ENCODE data around the gene VPS26B. TPM values are rescaled to one million over a fixed set of nuclear protein-coding genes. Genes with fewer than 3 reads are reported as not detected.

Gene VPS26B
- total and polyA plus RNA-seq, 2 experiments from 2014 or later, result 10.1 to 29.1 TPM

- ATAC-seq (no peak), DNase-seq (ENCODE audit: low spot score) (no peak)
- 0 out of 2 replicates have a peak, but pooled peaks cover 3% of the 10 kb centered on the region for H4K20me1 ChIP-seq (replicated peaks; ENCODE audit: insufficient read depth)
These were observed 10.9 kb downstream of the VPS26B start for GRCh38 chr11:134235399-134235798.

More at GRCh38 chr11:134235399-134235798, 10.9 kb downstream of the VPS26B start:
- no peak overlapping the region for H2AFZ ChIP-seq
- 0 out of 2 replicates have a peak, but pooled peaks cover 6% of the 10 kb centered on the region for H3K79me2 ChIP-seq (replicated peaks; ENCODE audit: insufficient read depth)
- peaks cover 4% of the 10 kb centered on the region for H3K27me3 Mint-ChIP-seq (ENCODE audit: insufficient read depth, low read depth, poor library complexity)
- TF ChIP-seq EZH2phosphoT487 (IDR thresholded peaks at IDR 0.05; ENCODE audit: unreplicated experiment) (no peak), STAT1 (IDR thresholded peaks at IDR 0.05; ENCODE audit: unreplicated experiment) (no peak), CREB1 (CRISPR knock-in tag; IDR thresholded peaks at IDR 0.05; ENCODE audit: low read depth) (no peak), ZNF331 (CRISPR knock-in tag; IDR thresholded peaks at IDR 0.05; ENCODE audit: low read depth) (no peak), ZNF114 (CRISPR knock-in tag; IDR thresholded peaks at IDR 0.05) (no peak), NANOG (IDR thresholded peaks at IDR 0.05; ENCODE audit: borderline replicate concordance) (no peak), EZH2 (IDR thresholded peaks at IDR 0.05; ENCODE audit: low read depth, unreplicated experiment) (no peak), ETS1 (IDR thresholded peaks at IDR 0.05) (no peak), ZNF462 (CRISPR knock-in tag; IDR thresholded peaks at IDR 0.05) (no peak), REST (IDR thresholded peaks at IDR 0.05; ENCODE audit: unreplicated experiment) (no peak), CTCF (conservative IDR thresholded peaks at IDR 0.05; ENCODE audit: low read depth in 2 of 2) (no peak), POLR2AphosphoS5 (IDR thresholded peaks at IDR 0.05; ENCODE audit: low read depth) (no peak), JUNB (IDR thresholded peaks at IDR 0.05; ENCODE audit: unreplicated experiment) (no peak)
- no peaks in the 10 kb centered on the region for H3K27me3 ChIP-seq (ENCODE audit: insufficient read depth)
- no peak overlapping the region for H3K27ac ChIP-seq (ENCODE audit: low read depth)
- H3K4me1 ChIP-seq (ENCODE audit: insufficient read depth), result no peaks in the 10 kb centered on the region
- no peaks in the 10 kb centered on the region for H3F3A ChIP-seq (replicated peaks; ENCODE audit: low read depth)
- no peak overlapping the region for H3K4me2 ChIP-seq
- no peak overlapping the region for H3K4me3 Mint-ChIP-seq
- no peaks in the 10 kb centered on the region; the same call in 2 of the 3 replicates for H3K4me1 Mint-ChIP-seq
- no peaks in the 10 kb centered on the region for H3K9me3 Mint-ChIP-seq
- H3K9me2 ChIP-seq (ENCODE audit: insufficient read depth), result no peaks in the 10 kb centered on the region
- no peak overlapping the region for H3K27ac Mint-ChIP-seq
- peaks cover 3% of the 10 kb centered on the region; the same call in 2 of the 3 replicates for H3K36me3 Mint-ChIP-seq (ENCODE audit: low read depth)
- no peaks in the 10 kb centered on the region for H3K36me3 ChIP-seq (ENCODE audit: insufficient read depth)
- no peak overlapping the region for H3K4me3 ChIP-seq
